ENCODE measurements around the gene SNAPC4. TPM values are rescaled to one million over a fixed set of nuclear protein-coding genes. Genes with fewer than 3 reads are reported as not detected.
"Not testable (repeated sequence)": the region's sequence is repeated elsewhere in the genome, so short reads cannot be mapped to it uniquely, and the experiment has no call there.

SNAPC4 gene
- polyA plus RNA-seq, 1 donor, result 11.3 TPM

- no peak for DNase-seq
- peaks cover 46% of the 10 kb centered on the region for H3K36me3 ChIP-seq (ENCODE audit: control insufficient read depth, insufficient read depth, low read length)
- no peak overlapping the region for H3K27ac ChIP-seq (ENCODE audit: low read length)
- H3K4me3 ChIP-seq (ENCODE audit: low read length), result no peak overlapping the region
- peaks cover 2% of the 10 kb centered on the region for H3K9me3 ChIP-seq (ENCODE audit: control insufficient read depth, low read depth, low read length)
- peaks cover 9% of the 10 kb centered on the region for H3K4me1 ChIP-seq (ENCODE audit: control insufficient read depth, insufficient read depth, low read length)
- H3K27me3 ChIP-seq (ENCODE audit: control insufficient read depth, insufficient read depth, low read length), result no peaks in the 10 kb centered on the region
- WGBS (ENCODE audit: insufficient coverage, low lambda C conversion rate), result no CpG with 5 or more reads among the region's 37 CpGs
Measured at GRCh38 chr9:136433849-136434579, 34.0 kb upstream of the SNAPC4 start.

DNA sequence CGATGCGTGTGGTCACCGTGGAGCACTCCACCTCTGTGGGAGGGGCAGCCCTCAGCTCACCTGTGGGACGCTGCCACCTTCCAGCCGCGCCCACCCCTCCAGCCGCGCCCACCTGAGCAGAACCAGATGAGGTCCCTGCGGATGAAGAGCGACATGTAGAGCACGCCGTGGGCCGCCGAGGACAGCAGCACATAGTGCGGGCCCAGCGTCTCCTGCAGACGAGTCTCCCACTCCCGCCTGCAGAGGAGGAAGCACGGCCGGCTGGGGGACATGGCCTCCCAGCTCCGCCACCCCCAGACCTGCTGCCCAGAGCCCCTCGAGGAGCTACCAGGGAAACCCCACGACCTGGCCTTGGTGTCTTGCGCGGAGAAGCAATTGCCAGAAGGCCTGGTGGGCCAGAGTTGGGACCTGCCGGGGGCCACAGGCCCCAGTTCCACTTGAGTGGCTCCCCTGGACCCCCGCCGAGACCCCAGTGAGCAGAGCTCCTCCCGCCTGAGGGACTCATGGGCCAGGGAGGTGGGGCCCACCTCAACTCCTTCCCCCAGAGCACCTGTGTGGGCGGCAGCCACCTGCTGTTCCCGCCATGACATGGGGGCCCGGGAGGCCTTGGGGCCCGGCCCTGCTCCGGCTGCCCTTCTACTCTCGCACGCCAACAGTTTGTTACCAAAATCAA lies 33.2 kb upstream of the SNAPC4 start:
- Histone ChIP-seq H3K27ac (ENCODE audit: low read length) (no peak overlapping the region), H3K36me3 (ENCODE audit: control insufficient read depth, insufficient read depth, low read length) (peaks cover 51% of the 10 kb centered on the region), H3K4me3 (ENCODE audit: low read length) (no peak overlapping the region), H3K9me3 (ENCODE audit: control insufficient read depth, low read depth, low read length) (peaks cover 2% of the 10 kb centered on the region), H3K27me3 (ENCODE audit: control insufficient read depth, insufficient read depth, low read length) (no peaks in the 10 kb centered on the region), H3K4me1 (ENCODE audit: control insufficient read depth, insufficient read depth, low read length) (peaks cover 9% of the 10 kb centered on the region)
- WGBS (ENCODE audit: insufficient coverage, low lambda C conversion rate), result no CpG with 5 or more reads among the region's 36 CpGs
- no peak for DNase-seq

DNA sequence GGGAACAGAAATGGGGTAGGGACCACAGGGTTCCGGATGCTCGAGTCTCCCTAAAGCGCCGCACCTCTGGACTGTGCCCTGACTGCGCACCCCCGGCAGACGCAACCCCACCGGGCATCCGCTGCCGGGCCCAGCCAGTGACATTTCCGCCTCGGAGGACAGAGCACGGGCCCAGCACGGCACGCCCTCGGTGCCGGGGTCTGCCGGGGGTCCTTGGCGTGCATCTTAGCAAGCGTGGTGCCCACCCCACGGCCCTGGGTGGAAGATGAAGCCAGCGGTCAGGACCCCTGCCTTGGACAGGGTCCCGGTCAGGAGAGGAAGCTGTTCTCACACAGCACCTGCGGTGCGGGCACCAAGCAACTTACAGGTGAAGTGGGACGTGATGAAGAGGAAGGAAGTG lies 32.6 kb upstream of the SNAPC4 start:
- H3K4me3 ChIP-seq (ENCODE audit: low read length), result no peak overlapping the region
- no peaks in the 10 kb centered on the region for H3K27me3 ChIP-seq (ENCODE audit: control insufficient read depth, insufficient read depth, low read length)
- no CpG with 5 or more reads among the region's 26 CpGs for WGBS (ENCODE audit: insufficient coverage, low lambda C conversion rate)
- peaks cover 2% of the 10 kb centered on the region for H3K9me3 ChIP-seq (ENCODE audit: control insufficient read depth, low read depth, low read length)
- peaks cover 5% of the 10 kb centered on the region for H3K4me1 ChIP-seq (ENCODE audit: control insufficient read depth, insufficient read depth, low read length)
- H3K27ac ChIP-seq (ENCODE audit: low read length), result no peak overlapping the region
- peaks cover 50% of the 10 kb centered on the region for H3K36me3 ChIP-seq (ENCODE audit: control insufficient read depth, insufficient read depth, low read length)
- DNase-seq, result no peak

- Histone ChIP-seq H3K27me3 (ENCODE audit: control insufficient read depth, insufficient read depth, low read length) (no peaks in the 10 kb centered on the region), H3K9me3 (ENCODE audit: control insufficient read depth, low read depth, low read length) (peaks cover 2% of the 10 kb centered on the region), H3K36me3 (ENCODE audit: control insufficient read depth, insufficient read depth, low read length) (peaks cover 54% of the 10 kb centered on the region), H3K4me1 (ENCODE audit: control insufficient read depth, insufficient read depth, low read length) (no peaks in the 10 kb centered on the region), H3K27ac (ENCODE audit: low read length) (no peak overlapping the region), H3K4me3 (ENCODE audit: low read length) (no peak overlapping the region)
- no CpG with 5 or more reads among the region's 36 CpGs for WGBS (ENCODE audit: insufficient coverage, low lambda C conversion rate)
- no peak for DNase-seq
Measured at GRCh38 chr9:136431782-136432350, 31.9 kb upstream of the SNAPC4 start.

GRCh38 chr9:136430588-136431234 lies 30.7 kb upstream of the SNAPC4 start:
- no CpG with 5 or more reads among the region's 29 CpGs for WGBS (ENCODE audit: insufficient coverage, low lambda C conversion rate)
- no peaks in the 10 kb centered on the region for H3K27me3 ChIP-seq (ENCODE audit: control insufficient read depth, insufficient read depth, low read length)

GRCh38 chr9:136429683-136430491 lies 29.9 kb upstream of the SNAPC4 start:
- Histone ChIP-seq H3K9me3 (ENCODE audit: control insufficient read depth, low read depth, low read length) (no peaks in the 10 kb centered on the region), H3K4me3 (ENCODE audit: low read length) (no peak overlapping the region), H3K27ac (ENCODE audit: low read length) (no peak overlapping the region), H3K36me3 (ENCODE audit: control insufficient read depth, insufficient read depth, low read length) (peaks cover 52% of the 10 kb centered on the region), H3K27me3 (ENCODE audit: control insufficient read depth, insufficient read depth, low read length) (no peaks in the 10 kb centered on the region), H3K4me1 (ENCODE audit: control insufficient read depth, insufficient read depth, low read length) (no peaks in the 10 kb centered on the region)
- no peak for DNase-seq
- no CpG with 5 or more reads among the region's 32 CpGs for WGBS (ENCODE audit: insufficient coverage, low lambda C conversion rate)

More at GRCh38 chr9:136430588-136431234, 30.7 kb upstream of the SNAPC4 start:
- H3K4me1 ChIP-seq (ENCODE audit: control insufficient read depth, insufficient read depth, low read length), result no peaks in the 10 kb centered on the region
- H3K9me3 ChIP-seq (ENCODE audit: control insufficient read depth, low read depth, low read length), result no peaks in the 10 kb centered on the region
- no peak overlapping the region for H3K4me3 ChIP-seq (ENCODE audit: low read length)
- DNase-seq, result no peak
- peaks cover 56% of the 10 kb centered on the region for H3K36me3 ChIP-seq (ENCODE audit: control insufficient read depth, insufficient read depth, low read length)
- no peak overlapping the region for H3K27ac ChIP-seq (ENCODE audit: low read length)

DNA sequence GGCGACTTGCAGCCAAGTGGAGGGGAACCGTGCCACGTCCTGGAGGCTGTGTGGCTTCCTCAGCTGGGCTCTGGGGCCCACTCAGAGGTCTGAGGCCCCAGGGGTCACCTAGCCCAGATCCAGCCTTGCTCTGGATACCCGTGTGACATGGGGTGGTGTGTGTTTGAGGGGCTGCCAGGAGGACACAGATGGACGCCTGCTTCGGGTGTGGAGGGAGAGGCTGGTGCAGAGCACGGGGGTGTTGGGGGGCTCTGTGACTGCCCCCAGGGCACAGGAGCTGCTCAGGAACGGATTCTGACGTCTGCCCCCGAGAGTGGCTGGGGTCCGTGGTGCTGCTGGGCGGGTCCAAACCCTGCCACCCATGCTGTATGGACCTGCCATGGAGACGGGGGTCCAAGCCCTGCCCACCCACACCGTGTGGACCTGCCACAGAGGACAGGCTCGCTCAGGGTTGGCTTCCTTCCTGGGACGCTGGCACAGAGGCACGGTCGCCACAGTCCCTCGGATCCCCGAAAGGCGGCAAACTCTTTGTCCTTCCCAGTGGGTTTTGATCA lies 29.2 kb upstream of the SNAPC4 start:
- Histone ChIP-seq H3K4me3 (ENCODE audit: low read length) (no peak overlapping the region), H3K36me3 (ENCODE audit: control insufficient read depth, insufficient read depth, low read length) (peaks cover 56% of the 10 kb centered on the region), H3K27ac (ENCODE audit: low read length) (no peak overlapping the region), H3K27me3 (ENCODE audit: control insufficient read depth, insufficient read depth, low read length) (no peaks in the 10 kb centered on the region), H3K4me1 (ENCODE audit: control insufficient read depth, insufficient read depth, low read length) (no peaks in the 10 kb centered on the region), H3K9me3 (ENCODE audit: control insufficient read depth, low read depth, low read length) (no peaks in the 10 kb centered on the region)
- no peak for DNase-seq
- WGBS (ENCODE audit: insufficient coverage, low lambda C conversion rate), result no CpG with 5 or more reads among the region's 21 CpGs

- Histone ChIP-seq H3K27me3 (ENCODE audit: control insufficient read depth, insufficient read depth, low read length) (no peaks in the 10 kb centered on the region), H3K4me3 (ENCODE audit: low read length) (no peak overlapping the region), H3K27ac (ENCODE audit: low read length) (no peak overlapping the region), H3K4me1 (ENCODE audit: control insufficient read depth, insufficient read depth, low read length) (no peaks in the 10 kb centered on the region), H3K9me3 (ENCODE audit: control insufficient read depth, low read depth, low read length) (no peaks in the 10 kb centered on the region), H3K36me3 (ENCODE audit: control insufficient read depth, insufficient read depth, low read length) (peaks cover 62% of the 10 kb centered on the region)
- no peak for DNase-seq
- WGBS (ENCODE audit: insufficient coverage, low lambda C conversion rate), result 89% methylated on average over 1 of the region's 12 CpGs
Measured at GRCh38 chr9:136426787-136427186, 26.8 kb upstream of the SNAPC4 start.

DNA sequence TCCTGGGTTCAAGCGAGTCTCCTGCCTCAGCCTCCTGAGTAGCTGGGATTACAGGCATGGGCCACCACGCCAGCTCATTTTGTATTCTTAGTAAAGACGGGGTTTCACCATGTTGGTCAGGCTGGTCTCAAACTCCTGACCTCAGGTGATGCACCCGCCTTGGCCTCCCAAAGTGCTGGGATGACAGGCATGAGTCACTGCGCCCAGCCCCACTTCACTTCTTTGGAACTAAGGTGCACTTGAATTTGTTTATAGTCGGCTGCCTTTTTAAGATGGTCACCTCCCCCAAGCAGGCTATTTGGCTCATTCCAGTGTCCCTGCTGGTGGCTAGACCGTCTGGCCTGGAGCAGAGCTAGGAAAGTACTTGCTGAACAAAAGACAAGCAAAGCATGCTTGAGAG lies 25.4 kb upstream of the SNAPC4 start:
- DNase-seq; H3K4me3 ChIP-seq (ENCODE audit: low read length); H3K27me3 ChIP-seq (ENCODE audit: control insufficient read depth, insufficient read depth, low read length); H3K27ac ChIP-seq (ENCODE audit: low read length); H3K9me3 ChIP-seq (ENCODE audit: control insufficient read depth, low read depth, low read length); H3K4me1 ChIP-seq (ENCODE audit: control insufficient read depth, insufficient read depth, low read length): not testable (repeated sequence)
- no CpG with 5 or more reads among the region's 7 CpGs for WGBS (ENCODE audit: insufficient coverage, low lambda C conversion rate)
- peaks cover 66% of the 10 kb centered on the region for H3K36me3 ChIP-seq (ENCODE audit: control insufficient read depth, insufficient read depth, low read length)
